ENCODE data around the gene C1QL4.
A peak's percentile ranks its signal among the peaks of the same experiment; 100 is the strongest.

The C1QL4 gene

GRCh38 chr12:49332441-49332861 is 4.5 kb downstream of the C1QL4 start:
- peaks cover 58% of the 10 kb centered on the region for H3K27me3 Mint-ChIP-seq (ENCODE audit: low read depth, poor library complexity)
- no peak for DNase-seq
- H3K4me1 Mint-ChIP-seq, result peaks cover 16% of the 10 kb centered on the region
- no peaks in the 10 kb centered on the region for H3K9me3 Mint-ChIP-seq
- H3K27ac Mint-ChIP-seq, result no peak overlapping the region
- no peak for TF ChIP-seq CTCF (IDR thresholded peaks at IDR 0.05)
- H3K4me3 Mint-ChIP-seq, result no peak overlapping the region
- H3K36me3 Mint-ChIP-seq (ENCODE audit: low read depth), result peaks cover 24% of the 10 kb centered on the region

- peak; percentile 73 for TF ChIP-seq CTCF (IDR thresholded peaks at IDR 0.05)
- H3K27ac Mint-ChIP-seq, result no peak overlapping the region
- no peak overlapping the region for H3K4me3 Mint-ChIP-seq
- no peaks in the 10 kb centered on the region for H3K9me3 Mint-ChIP-seq
- peaks cover 12% of the 10 kb centered on the region for H3K4me1 Mint-ChIP-seq
- peaks cover 49% of the 10 kb centered on the region for H3K27me3 Mint-ChIP-seq (ENCODE audit: low read depth, poor library complexity)
- peaks cover 31% of the 10 kb centered on the region for H3K36me3 Mint-ChIP-seq (ENCODE audit: low read depth)
- peak; percentile 75 for DNase-seq
These were observed 5.4 kb downstream of the C1QL4 start for GRCh38 chr12:49331380-49332222.

- peaks cover 35% of the 10 kb centered on the region for H3K36me3 Mint-ChIP-seq (ENCODE audit: low read depth)
- H3K27me3 Mint-ChIP-seq (ENCODE audit: low read depth, poor library complexity), result peaks cover 44% of the 10 kb centered on the region
- H3K4me3 Mint-ChIP-seq, result no peak overlapping the region
- DNase-seq, result no peak
- no peaks in the 10 kb centered on the region for H3K9me3 Mint-ChIP-seq
- TF ChIP-seq CTCF (IDR thresholded peaks at IDR 0.05), result no peak
- H3K4me1 Mint-ChIP-seq, result peaks cover 12% of the 10 kb centered on the region
- no peak overlapping the region for H3K27ac Mint-ChIP-seq
These were observed 6.2 kb downstream of the C1QL4 start for GRCh38 chr12:49330631-49331379.

- peaks cover 37% of the 10 kb centered on the region for H3K27me3 Mint-ChIP-seq (ENCODE audit: low read depth, poor library complexity)
- no peak overlapping the region for H3K27ac Mint-ChIP-seq
- peaks cover 36% of the 10 kb centered on the region for H3K36me3 Mint-ChIP-seq (ENCODE audit: low read depth)
- H3K4me1 Mint-ChIP-seq, result peaks cover 12% of the 10 kb centered on the region
- DNase-seq, result no peak
- no peak for TF ChIP-seq CTCF (IDR thresholded peaks at IDR 0.05)
- H3K9me3 Mint-ChIP-seq, result no peaks in the 10 kb centered on the region
- no peak overlapping the region for H3K4me3 Mint-ChIP-seq
These were observed 6.9 kb downstream of the C1QL4 start for GRCh38 chr12:49330032-49330619.

- Mint-ChIP-seq H3K4me3 (no peak overlapping the region), H3K27me3 (ENCODE audit: low read depth, poor library complexity) (peaks cover 24% of the 10 kb centered on the region), H3K36me3 (ENCODE audit: low read depth) (peaks cover 36% of the 10 kb centered on the region), H3K4me1 (peaks cover 19% of the 10 kb centered on the region), H3K9me3 (no peaks in the 10 kb centered on the region), H3K27ac (no peak overlapping the region)
- DNase-seq, result no peak
- TF ChIP-seq CTCF (IDR thresholded peaks at IDR 0.05), result no peak
These were observed 8.2 kb downstream of the C1QL4 start for GRCh38 chr12:49328816-49329215.
